ENCODE results near the gene UNC45A.

Gene UNC45A

DNA sequence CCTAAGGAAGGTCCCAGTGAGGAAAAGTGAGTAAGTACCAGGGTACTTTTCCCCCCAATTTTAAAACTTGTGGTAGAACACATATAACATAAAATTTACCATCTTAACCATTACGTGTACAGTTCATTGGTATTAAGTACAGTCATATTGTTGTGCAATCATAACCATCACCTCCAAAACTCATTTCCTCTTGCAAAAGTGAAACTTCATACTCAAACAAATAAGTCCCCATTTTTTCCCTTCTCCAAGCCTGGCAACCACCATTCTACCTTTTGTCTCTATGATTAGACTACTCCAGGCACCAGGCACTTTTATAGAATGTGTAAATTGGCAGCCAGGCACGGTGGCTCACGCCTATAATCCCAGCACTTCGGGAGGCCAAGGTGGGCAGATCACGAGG, 47.0 kb downstream of the UNC45A start:
- Histone ChIP-seq H3K4me3 (ENCODE audit: low read length) (no peak overlapping the region), H3K27me3 (ENCODE audit: insufficient read depth, low read length) (no peaks in the 10 kb centered on the region), H3K4me1 (ENCODE audit: insufficient read depth, low read length) (no peaks in the 10 kb centered on the region), H2AFZ (ENCODE audit: low read depth, low read length) (no peak overlapping the region), H3K9me3 (ENCODE audit: low read length) (no peaks in the 10 kb centered on the region), H3K36me3 (ENCODE audit: insufficient read depth, low read length) (peaks cover 69% of the 10 kb centered on the region)

GRCh38 chr15:90986790-90987507, 51.9 kb downstream of the UNC45A start:
- H2AFZ ChIP-seq (ENCODE audit: low read depth, low read length), result no peak overlapping the region
- no peaks in the 10 kb centered on the region for H3K27me3 ChIP-seq (ENCODE audit: insufficient read depth, low read length)
- H3K4me1 ChIP-seq (ENCODE audit: insufficient read depth, low read length), result peaks cover 2% of the 10 kb centered on the region
- peaks cover 28% of the 10 kb centered on the region for H3K36me3 ChIP-seq (ENCODE audit: insufficient read depth, low read length)
- H3K4me3 ChIP-seq (ENCODE audit: low read length), result no peak overlapping the region
- no peaks in the 10 kb centered on the region for H3K9me3 ChIP-seq (ENCODE audit: low read length)

DNA sequence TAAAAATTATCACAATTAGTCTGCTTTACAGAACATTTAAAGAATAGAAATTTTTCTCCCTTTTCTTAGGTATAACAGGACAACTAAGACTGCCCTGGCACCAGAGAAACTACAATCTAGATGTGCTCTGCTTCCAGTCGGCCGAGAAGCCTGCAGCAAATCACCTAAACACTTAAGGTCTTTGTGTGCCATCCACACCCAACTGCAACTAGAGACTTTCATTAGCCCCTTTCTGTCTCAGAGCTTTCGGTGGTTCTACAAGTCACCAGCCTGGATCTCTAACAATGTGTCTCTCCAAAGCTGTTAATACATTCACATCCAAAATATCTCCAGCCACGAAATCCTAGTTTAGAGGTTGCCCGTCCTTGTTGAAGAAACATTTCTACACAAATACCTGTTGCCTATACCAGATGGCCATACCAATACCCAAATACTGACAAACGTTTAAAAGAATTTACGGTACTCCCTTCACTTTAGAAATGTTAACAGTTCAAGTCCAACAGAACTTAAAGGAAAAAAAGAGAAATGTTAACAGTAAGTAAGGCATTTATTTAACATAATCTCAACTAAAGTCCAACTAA, 52.6 kb downstream of the UNC45A start:
- Histone ChIP-seq H3K4me3 (ENCODE audit: low read length) (no peak overlapping the region), H3K27me3 (ENCODE audit: insufficient read depth, low read length) (no peaks in the 10 kb centered on the region), H3K9me3 (ENCODE audit: low read length) (no peaks in the 10 kb centered on the region), H3K36me3 (ENCODE audit: insufficient read depth, low read length) (peaks cover 21% of the 10 kb centered on the region), H3K4me1 (ENCODE audit: insufficient read depth, low read length) (peaks cover 2% of the 10 kb centered on the region), H2AFZ (ENCODE audit: low read depth, low read length) (no peak overlapping the region)

- Histone ChIP-seq H2AFZ (ENCODE audit: low read depth, low read length) (no peak overlapping the region), H3K36me3 (ENCODE audit: insufficient read depth, low read length) (peaks cover 15% of the 10 kb centered on the region), H3K4me1 (ENCODE audit: insufficient read depth, low read length) (peaks cover 2% of the 10 kb centered on the region), H3K9me3 (ENCODE audit: low read length) (no peaks in the 10 kb centered on the region), H3K4me3 (ENCODE audit: low read length) (no peak overlapping the region), H3K27me3 (ENCODE audit: insufficient read depth, low read length) (no peaks in the 10 kb centered on the region)
These were observed 53.2 kb downstream of the UNC45A start for GRCh38 chr15:90988296-90988695.

DNA sequence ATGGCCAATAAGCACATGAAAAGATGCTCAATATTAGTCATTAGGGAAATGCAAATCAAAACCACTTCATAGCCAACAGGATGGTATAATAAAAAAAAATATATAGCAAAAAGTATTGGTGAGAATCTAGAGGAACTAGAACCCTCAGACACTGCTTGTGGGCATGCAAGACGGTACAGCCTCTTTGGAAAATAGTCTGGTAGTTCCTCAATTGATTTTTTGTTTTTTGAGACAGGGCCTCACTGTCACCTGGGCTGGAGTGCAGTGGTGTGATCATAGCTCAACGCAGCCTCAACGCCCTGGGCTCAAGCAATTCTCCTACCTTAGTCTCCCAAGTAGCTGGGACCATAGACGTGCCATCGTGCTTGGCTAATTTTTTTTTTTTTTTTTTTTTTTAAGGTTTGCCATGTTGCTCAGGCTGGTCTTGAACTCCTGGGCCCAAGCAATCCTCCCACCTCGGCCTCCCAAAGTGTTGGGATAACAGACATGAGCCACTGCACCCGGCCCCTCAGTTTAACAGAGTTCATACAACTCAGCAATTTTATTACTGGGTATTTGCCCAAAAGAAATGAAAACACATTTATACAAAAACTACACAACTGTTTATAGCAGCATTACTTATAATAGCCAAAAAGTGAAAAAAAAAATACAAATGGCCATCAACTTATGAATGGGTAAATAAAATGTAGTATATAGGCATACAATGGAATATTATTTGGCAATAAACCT, 54.1 kb downstream of the UNC45A start:
- H3K4me1 ChIP-seq (ENCODE audit: insufficient read depth, low read length), result peaks cover 4% of the 10 kb centered on the region
- H3K36me3 ChIP-seq (ENCODE audit: insufficient read depth, low read length), result peaks cover 8% of the 10 kb centered on the region
- H3K9me3 ChIP-seq (ENCODE audit: low read length), result no peaks in the 10 kb centered on the region
- H2AFZ ChIP-seq (ENCODE audit: low read depth, low read length), result no peak overlapping the region
- no peak overlapping the region for H3K4me3 ChIP-seq (ENCODE audit: low read length)
- no peaks in the 10 kb centered on the region for H3K27me3 ChIP-seq (ENCODE audit: insufficient read depth, low read length)

DNA sequence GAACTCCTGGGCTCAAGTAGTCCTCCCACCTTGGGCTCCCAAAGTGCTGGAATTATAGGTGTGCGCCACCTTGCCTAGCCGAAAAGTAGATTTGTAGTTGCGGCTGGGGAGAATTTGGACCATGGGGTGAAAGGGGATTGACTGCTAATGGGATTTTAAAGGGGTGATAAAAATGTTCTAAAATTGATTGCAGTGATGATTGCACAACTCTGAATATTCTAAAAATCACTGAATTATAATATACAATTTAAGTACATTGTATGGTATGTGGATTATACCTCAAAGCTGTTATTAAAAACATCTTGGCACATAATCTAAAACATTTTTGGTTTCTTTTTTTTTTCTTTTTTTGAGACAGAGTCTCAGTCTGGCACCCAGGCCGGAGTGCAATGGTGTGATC, 55.4 kb downstream of the UNC45A start:
- Histone ChIP-seq H3K36me3 (ENCODE audit: insufficient read depth, low read length) (peaks cover 2% of the 10 kb centered on the region), H3K27me3 (ENCODE audit: insufficient read depth, low read length) (no peaks in the 10 kb centered on the region), H3K4me3 (ENCODE audit: low read length) (no peak overlapping the region), H2AFZ (ENCODE audit: low read depth, low read length) (no peak overlapping the region), H3K4me1 (ENCODE audit: insufficient read depth, low read length) (peaks cover 9% of the 10 kb centered on the region), H3K9me3 (ENCODE audit: low read length) (no peaks in the 10 kb centered on the region)

DNA sequence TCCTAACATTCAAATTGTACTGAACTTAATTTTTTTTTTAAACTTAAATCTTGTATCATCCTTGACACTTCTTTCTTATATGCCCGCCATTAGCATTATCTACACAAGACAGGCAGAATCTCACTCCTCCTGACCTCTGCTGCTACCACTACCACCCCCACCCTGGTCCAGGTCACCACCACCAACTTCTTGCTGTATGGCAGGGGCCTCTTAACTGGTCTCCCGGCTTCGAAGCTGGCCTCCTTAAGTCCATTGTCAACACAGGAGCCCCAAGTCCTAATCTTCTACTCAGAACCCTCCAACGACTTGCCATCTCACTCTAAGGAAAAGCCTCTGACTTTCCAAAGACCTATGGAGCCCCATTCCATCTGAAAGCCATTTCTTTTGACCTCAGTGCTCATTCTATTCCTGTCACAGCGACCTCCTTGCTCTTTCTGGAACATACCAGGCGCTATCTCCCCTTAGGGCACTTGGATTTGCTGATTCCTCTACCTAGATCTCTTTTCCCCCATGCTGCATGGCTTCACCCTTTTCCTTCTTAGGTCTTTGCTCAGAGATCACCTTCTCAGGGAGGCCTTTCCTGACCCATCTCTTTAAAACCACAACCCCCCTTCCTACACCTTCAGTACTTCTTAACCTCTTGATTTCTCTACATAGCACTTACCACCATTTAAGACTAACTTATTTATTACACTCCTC, 56.7 kb downstream of the UNC45A start:
- H3K4me1 ChIP-seq (ENCODE audit: insufficient read depth, low read length), result peaks cover 18% of the 10 kb centered on the region
- no peak overlapping the region for H2AFZ ChIP-seq (ENCODE audit: low read depth, low read length)
- H3K27me3 ChIP-seq (ENCODE audit: insufficient read depth, low read length), result no peaks in the 10 kb centered on the region
- no peak overlapping the region for H3K4me3 ChIP-seq (ENCODE audit: low read length)
- H3K36me3 ChIP-seq (ENCODE audit: insufficient read depth, low read length), result peaks cover 6% of the 10 kb centered on the region
- no peaks in the 10 kb centered on the region for H3K9me3 ChIP-seq (ENCODE audit: low read length)

DNA sequence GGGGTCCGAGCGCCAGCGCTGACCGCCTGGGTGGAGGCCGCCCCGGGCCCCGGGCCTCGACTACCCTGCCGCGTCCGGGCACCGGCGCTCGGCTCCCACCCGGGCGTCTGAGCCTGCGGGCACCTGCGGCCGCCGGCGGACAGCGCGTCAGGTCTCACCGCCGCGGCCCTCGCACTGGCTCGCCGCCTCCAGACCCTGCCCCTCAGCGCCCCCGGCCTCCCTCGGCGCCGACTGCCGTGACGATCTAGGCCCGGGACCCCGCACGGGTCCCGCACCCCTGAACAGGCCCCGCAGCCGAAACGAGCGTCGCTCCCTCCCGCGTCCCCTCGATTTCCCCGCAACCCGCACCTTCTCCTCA, 59.0 kb downstream of the UNC45A start:
- H3K9me3 ChIP-seq (ENCODE audit: low read length), result no peaks in the 10 kb centered on the region
- H3K4me1 ChIP-seq (ENCODE audit: insufficient read depth, low read length), result peaks cover 18% of the 10 kb centered on the region
- H3K36me3 ChIP-seq (ENCODE audit: insufficient read depth, low read length), result peaks cover 26% of the 10 kb centered on the region
- peak overlapping the region; percentile 54 for H2AFZ ChIP-seq (ENCODE audit: low read depth, low read length)
- peak overlapping the region; percentile 99 for H3K4me3 ChIP-seq (ENCODE audit: low read length)
- no peaks in the 10 kb centered on the region for H3K27me3 ChIP-seq (ENCODE audit: insufficient read depth, low read length)

GRCh38 chr15:90994417-90995311, 59.6 kb downstream of the UNC45A start, which contains the start of gene PRC1:
Gene PRC1 (minus strand): TSS chr15:90994535. CDS start chr15:90994417, 118 bp downstream.
- Histone ChIP-seq H3K4me3 (ENCODE audit: low read length) (peak within 1 kb of the TSS; percentile 99), H3K36me3 (ENCODE audit: insufficient read depth, low read length) (peaks cover 31% of the 10 kb centered on the region), H3K4me1 (ENCODE audit: insufficient read depth, low read length) (peaks cover 18% of the 10 kb centered on the region), H2AFZ (ENCODE audit: low read depth, low read length) (peak within 1 kb of the TSS; percentile 54), H3K27me3 (ENCODE audit: insufficient read depth, low read length) (no peaks in the 10 kb centered on the region), H3K9me3 (ENCODE audit: low read length) (no peaks in the 10 kb centered on the region)

DNA sequence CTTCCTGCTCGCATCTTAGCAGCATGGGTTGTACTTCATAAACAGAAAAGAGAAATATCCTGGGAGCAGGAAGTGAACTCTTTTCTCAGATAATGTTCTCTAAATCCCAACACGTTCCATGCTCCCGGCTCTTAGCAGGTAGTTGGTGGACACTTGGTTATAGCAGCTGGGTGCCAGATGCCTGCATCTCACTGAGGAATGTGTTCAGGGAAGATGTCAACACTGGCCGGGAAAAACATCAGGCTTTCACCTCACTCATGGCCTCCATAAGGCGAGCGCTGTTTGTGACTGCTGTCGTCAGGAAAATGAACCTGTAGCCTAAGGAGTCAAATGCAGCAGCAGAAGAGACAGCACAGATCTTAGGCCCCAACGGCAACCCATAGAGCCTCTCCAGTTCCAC, 63.7 kb downstream of the UNC45A start:
- Histone ChIP-seq H2AFZ (ENCODE audit: low read depth, low read length) (no peak overlapping the region), H3K27me3 (ENCODE audit: insufficient read depth, low read length) (no peaks in the 10 kb centered on the region), H3K9me3 (ENCODE audit: low read length) (no peaks in the 10 kb centered on the region), H3K36me3 (ENCODE audit: insufficient read depth, low read length) (peaks cover 60% of the 10 kb centered on the region), H3K4me1 (ENCODE audit: insufficient read depth, low read length) (peaks cover 14% of the 10 kb centered on the region), H3K4me3 (ENCODE audit: low read length) (no peak overlapping the region)

DNA sequence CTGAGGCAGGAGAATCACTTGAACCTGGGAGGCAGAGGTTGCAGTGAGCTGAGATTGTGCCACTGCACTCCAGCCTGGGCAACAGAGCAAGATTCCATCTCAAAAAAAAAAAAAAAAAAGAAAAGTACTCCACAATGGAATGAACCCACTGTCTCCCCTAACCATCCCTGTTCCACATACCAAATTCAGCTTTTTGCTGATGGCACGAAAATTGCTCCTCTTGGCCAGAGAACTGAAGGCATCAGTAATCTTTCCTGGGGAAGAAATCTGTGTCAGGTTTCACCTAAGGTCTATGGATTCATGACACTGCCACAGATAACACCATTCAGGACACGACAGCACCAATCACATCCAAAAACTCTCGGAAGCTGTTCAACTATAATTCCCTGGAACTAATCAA, 66.1 kb downstream of the UNC45A start:
- Histone ChIP-seq H3K4me1 (ENCODE audit: insufficient read depth, low read length) (peaks cover 2% of the 10 kb centered on the region), H3K4me3 (ENCODE audit: low read length) (no peak overlapping the region), H2AFZ (ENCODE audit: low read depth, low read length) (no peak overlapping the region), H3K27me3 (ENCODE audit: insufficient read depth, low read length) (no peaks in the 10 kb centered on the region), H3K36me3 (ENCODE audit: insufficient read depth, low read length) (peaks cover 76% of the 10 kb centered on the region), H3K9me3 (ENCODE audit: low read length) (no peaks in the 10 kb centered on the region)

Measured in neuron (in vitro differentiated cells).